GM12878 (cell line): Measurements from ENCODE around the gene POFUT1. TPM values are rescaled to one million over a fixed set of nuclear protein-coding genes. Genes with fewer than 3 reads are reported as not detected.

Source experiments
- ATAC-seq: fragments of 200-7000 bp; cut with Tn5 transposase; 3 replicates; pipeline ENCODE4 v1.9.1; 2020; ENCODE audit warnings: mild to moderate bottlenecking, moderate library complexity
- BruUV-seq: library from RNA; stranded (reverse); fragments of 400-500 nt; replicated peaks from 2 replicates; lab custom pipeline; 2021; lab: Mats Ljungman, UMichigan
- CTCF ChIA-PET: fragments of 300-600 bp; sonication (Branson Sonifier 250); formaldehyde crosslinking; extraction: SDS; loops from one replicate; lab custom pipeline; 2021; ENCODE audit warnings: inconsistent platforms; lab: Yijun Ruan, JAX
- POLR2A ChIA-PET: fragments of 350-600 bp; formaldehyde crosslinking; extraction: SDS; loops from one replicate; lab custom pipeline; 2021; ENCODE audit warnings: inconsistent platforms; lab: Charles Lee
- RAD21 ChIA-PET: fragments of 300-600 bp; sonication (Branson Sonifier 250); formaldehyde crosslinking; loops from one replicate; lab custom pipeline; 2023; ENCODE audit warnings: antibody characterized with exemption; ENCODE audit not compliant: unreplicated experiment; lab: Charles Lee
- SMC1A ChIA-PET: fragments of 300-600 bp; sonication (Branson Sonifier 250); formaldehyde crosslinking; loops from one replicate; lab custom pipeline; 2023; ENCODE audit not compliant: unreplicated experiment, uncharacterized antibody; lab: Charles Lee
- DNase-seq: peaks from one replicate; pipeline ENCODE4 v3.0.0-alpha.2; 2011; ENCODE audit warnings: low read depth, low spot score
- FAIRE-seq: peaks from 3 replicates; lab custom pipeline; 2011; peaks lifted over from hg19 to GRCh38; lab: Jason Lieb, UNC
- H2AFZ ChIP-seq: 2 replicates; pipeline ENCODE4 v1.6.0; 2011; ENCODE audit warnings: low read depth, low read length, control low read depth; ENCODE audit not compliant: control insufficient read depth
- H3K27ac ChIP-seq: 2 replicates; pipeline ENCODE4 v1.5.1; 2011; ENCODE audit warnings: control low read depth; ENCODE audit not compliant: control insufficient read depth, insufficient read depth
- H3K27me3 ChIP-seq, 2 experiments: replicated peaks in 1 of 2; 2 replicates each; pipeline versions ENCODE4 v1.6.0 to v1.6.1; 2011; ENCODE audit warnings: low read length in 1 of 2; ENCODE audit not compliant: control insufficient read depth in 2 of 2, insufficient read depth in 2 of 2
- H3K36me3 ChIP-seq, 2 experiments: 2 replicates each; pipeline ENCODE4 v1.5.1; 2011; ENCODE audit warnings: low read length in 1 of 2; ENCODE audit not compliant: control insufficient read depth in 2 of 2, insufficient read depth in 2 of 2
- H3K4me1 ChIP-seq: 2 replicates; pipeline ENCODE4 v1.6.1; 2011; ENCODE audit warnings: mild to moderate bottlenecking, low read length, moderate library complexity, mixed read lengths; ENCODE audit not compliant: control insufficient read depth, insufficient read depth
- H3K4me2 ChIP-seq: 2 replicates; pipeline ENCODE4 v1.6.0; 2011; ENCODE audit warnings: control low read depth; ENCODE audit not compliant: control insufficient read depth, insufficient read depth
- H3K4me3 ChIP-seq: fragments of 200-600 bp; sonication (generic); 2 replicates; pipeline ENCODE4 v1.5.1; 2016
- H3K79me2 ChIP-seq: 2 replicates; pipeline ENCODE4 v1.6.0; 2011; ENCODE audit warnings: low read length; ENCODE audit not compliant: control insufficient read depth, insufficient read depth
- H3K9ac ChIP-seq: 2 replicates; pipeline ENCODE4 v1.8.0; 2011; ENCODE audit warnings: low read length, control low read depth, mixed read lengths; ENCODE audit not compliant: control insufficient read depth, insufficient read depth
- H3K9me3 ChIP-seq: replicated peaks from 3 replicates; pipeline ENCODE4 v1.5.1; 2011; ENCODE audit warnings: mild to moderate bottlenecking, low read length; ENCODE audit not compliant: control insufficient read depth, insufficient read depth
- H4K20me1 ChIP-seq: 2 replicates; pipeline ENCODE4 v1.6.0; 2011; ENCODE audit not compliant: control insufficient read depth, insufficient read depth
- EED ChIP-seq: sonication (generic); IDR thresholded peaks from 2 replicates; pipeline ENCODE4 v1.6.1; 2016; ENCODE audit warnings: antibody characterized with exemption, low read depth
- ETV6 ChIP-seq, 2 experiments: fragments of 450-650 bp in 1 of 2; IDR thresholded peaks in 1 of 2; conservative IDR thresholded peaks in 1 of 2; 2 replicates each; pipeline ENCODE4 v1.6.1; 2014; ENCODE audit warnings: antibody characterized with exemption in 1 of 2, borderline replicate concordance in 1 of 2, low read depth in 1 of 2, mild to moderate bottlenecking in 1 of 2, moderate library complexity in 1 of 2
- EZH2 ChIP-seq: IDR thresholded peaks from 2 replicates; pipeline ENCODE4 v1.6.1; 2012; ENCODE audit warnings: low read depth, mild to moderate bottlenecking, control low read depth, inconsistent platforms, low read length, borderline replicate concordance; ENCODE audit not compliant: control insufficient read depth
- MEF2A ChIP-seq: IDR thresholded peaks from 2 replicates; pipeline ENCODE4 v1.6.1; 2011; ENCODE audit warnings: low read depth, mild to moderate bottlenecking, low read length, moderate library complexity; ENCODE audit not compliant: insufficient read depth
- MEF2B ChIP-seq: fragments of 450-650 bp; IDR thresholded peaks from 2 replicates; pipeline ENCODE4 v1.6.1; 2018; ENCODE audit warnings: mild to moderate bottlenecking, moderate library complexity; ENCODE audit not compliant: partially characterized antibody, poor library complexity, severe bottlenecking
- RB1 ChIP-seq: fragments of 450-650 bp; formaldehyde crosslinking; IDR thresholded peaks from 2 replicates; pipeline ENCODE4 v1.6.1; 2017; ENCODE audit warnings: mild to moderate bottlenecking, borderline replicate concordance
- RCOR1 ChIP-seq: conservative IDR thresholded peaks from 2 replicates; pipeline ENCODE4 v1.6.1; 2012; ENCODE audit warnings: low read depth, low read length, improper control_type of control experiment
- SIN3A ChIP-seq: IDR thresholded peaks from 2 replicates; pipeline ENCODE4 v1.6.1; 2012; ENCODE audit warnings: low read depth, low read length, improper control_type of control experiment
- SIX5 ChIP-seq: IDR thresholded peaks from 2 replicates; pipeline ENCODE4 v1.6.1; 2011; ENCODE audit warnings: mild to moderate bottlenecking, low read depth, low read length, moderate library complexity; ENCODE audit not compliant: severe bottlenecking
- SMC3 ChIP-seq: IDR thresholded peaks from 2 replicates; pipeline ENCODE4 v1.6.1; 2011; ENCODE audit warnings: low read length, improper control_type of control experiment, borderline replicate concordance
- TCF3 ChIP-seq: IDR thresholded peaks from 2 replicates; pipeline ENCODE4 v1.6.1; 2012; ENCODE audit warnings: low read depth, mild to moderate bottlenecking, low read length, borderline replicate concordance; ENCODE audit not compliant: insufficient read depth
- WGBS: methylation state at CpG from one replicate; pipeline ENCODE4 v1.1.6; 2016; ENCODE audit warnings: low lambda C conversion rate; ENCODE audit not compliant: insufficient replicate concordance, insufficient coverage; ENCODE audit errors: missing lambda C conversion rate; 5-methylcytosine and 5-hydroxymethylcytosine counted together
- in situ Hi-C: fragments of 300-500 bp; cut with MboI; formaldehyde crosslinking; loops from 9 replicates; pipeline ENCODE4 v1.14.3; 2018; ENCODE audit warnings: mixed read lengths
- intact Hi-C: fragments of 100-400 bp; cut with micrococcal nuclease; formaldehyde crosslinking; loops from one replicate; pipeline ENCODE4 v1.14.2; 2022; ENCODE audit not compliant: unreplicated experiment
- polyA plus RNA-seq, 11 experiments: library from polyadenylated mRNA; depleted of rRNA in 4 of 11; unstranded in 6 of 11; stranded (reverse) in 5 of 11; fragments of >200 nt; fragmentation: Nextera tagmentation in 4 of 11; fragmentation: Illumina TruSeq in 1 of 11; extraction: Ambion mirVana in 4 of 11; extraction: Trizol in 1 of 11; gene quantifications; 1 replicate in 1 of 11; 2 replicates in 10 of 11; pipeline versions ENCODE4 v1.2.1 to v1.2.3, GENCODE V29; 2011 to 2016; ENCODE audit warnings: inconsistent platforms in 2 of 11, missing spikeins in 2 of 11, low read depth in 1 of 11
- total RNA-seq, 4 experiments: library from RNA; depleted of rRNA in 3 of 4; stranded (reverse); fragments of >200 nt in 3 of 4; fragmentation: Illumina TruSeq in 1 of 4; extraction: Trizol in 1 of 4; gene quantifications; 2 replicates each; pipeline versions ENCODE4 v1.2.1 to v1.2.3, GENCODE V29; 2013 to 2021
- TF ChIP-seq, protein P1 (sequence below): fragments of 450-650 bp; IDR thresholded peaks from 2 replicates; pipeline ENCODE4 v1.6.1; 2016; ENCODE audit warnings: mild to moderate bottlenecking

The POFUT1 gene
- total and polyA plus RNA-seq, 10 of the 15 experiments (the other 5 are each of a cell fraction or from before 2014, with no cell fraction given) = 2.6 to 33.4 (median 23.1) TPM

GRCh38 chr20:32158943-32159660 is 48.6 kb upstream of the POFUT1 start:
- Histone ChIP-seq H4K20me1 (no peaks in the 10 kb centered on the region), H3K79me2 (no peaks in the 10 kb centered on the region), H3K4me1 (peaks cover 10% of the 10 kb centered on the region), H3K9ac (no peak overlapping the region), H3K27ac (no peak overlapping the region), H3K9me3 (no peaks in the 10 kb centered on the region), H3K4me3 (no peak overlapping the region), H3K36me3 (peaks cover 13 to 24% of the 10 kb centered on the region in 2 experiments), H3K27me3 (no peaks in the 10 kb centered on the region), H2AFZ (no peak overlapping the region), H3K4me2 (no peak overlapping the region)
- WGBS = 74% methylated on average over 4 of the region's 4 CpGs
- ChIA-PET SMC1A (interaction anchor here (0.8 kb wide), 1 partner anchor 8 kb away, joined by 3 read pairs; no protein-coding TSS in a partner anchor), POLR2A (interaction anchor here (0.6 kb wide), 1 partner anchor 223 kb away, joined by 4 read pairs; no protein-coding TSS in a partner anchor), CTCF (interaction anchor here (0.7 kb wide), 1 partner anchor 92 kb away, joined by 3 read pairs; no protein-coding TSS in a partner anchor), RAD21 (no interaction called here)
- DNase-seq (no peak), ATAC-seq (no peak), FAIRE-seq (no peak)
- TF ChIP-seq, protein P1, sequence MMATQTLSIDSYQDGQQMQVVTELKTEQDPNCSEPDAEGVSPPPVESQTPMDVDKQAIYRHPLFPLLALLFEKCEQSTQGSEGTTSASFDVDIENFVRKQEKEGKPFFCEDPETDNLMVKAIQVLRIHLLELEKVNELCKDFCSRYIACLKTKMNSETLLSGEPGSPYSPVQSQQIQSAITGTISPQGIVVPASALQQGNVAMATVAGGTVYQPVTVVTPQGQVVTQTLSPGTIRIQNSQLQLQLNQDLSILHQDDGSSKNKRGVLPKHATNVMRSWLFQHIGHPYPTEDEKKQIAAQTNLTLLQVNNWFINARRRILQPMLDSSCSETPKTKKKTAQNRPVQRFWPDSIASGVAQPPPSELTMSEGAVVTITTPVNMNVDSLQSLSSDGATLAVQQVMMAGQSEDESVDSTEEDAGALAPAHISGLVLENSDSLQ = no peak
- no peak for TF ChIP-seq SMC3
- no peak for TF ChIP-seq SIN3A
- no peak for TF ChIP-seq MEF2B
- TF ChIP-seq MEF2A = no peak
- TF ChIP-seq ETV6 (conservative IDR thresholded peaks at IDR 0.05 in 1 of 2, IDR thresholded peaks at IDR 0.05 in 1 of 2; ENCODE audit: borderline replicate concordance in 1 of 2, low read depth in 1 of 2) = no peak
- TF ChIP-seq SIX5 = no peak
- TF ChIP-seq EZH2 = no peak
- TF ChIP-seq TCF3 = no peak
- TF ChIP-seq EED = no peak
- TF ChIP-seq RCOR1 = no peak
- TF ChIP-seq RB1 = no peak
- in situ Hi-C loops = no loop called here
- intact Hi-C loops = no loop called here
- BruUV-seq = no TSS peak
